CD4-positive, alpha-beta T cell (primary cell): ENCODE measurements around the gene ARFGEF3. TPM values are rescaled to one million over a fixed set of nuclear protein-coding genes. Genes with fewer than 3 reads are reported as not detected.

Experiments used
- ATAC-seq: fragments of 200-7000 bp; cut with Tn5 transposase; one replicate; pipeline ENCODE4 v1.10.0; 2022; ENCODE audit warnings: mild to moderate bottlenecking; ENCODE audit not compliant: poor library complexity
- CTCF ChIA-PET: fragments of 350-600 bp; sonication (Branson Sonifier 250); formaldehyde crosslinking; loops from one replicate; lab custom pipeline; 2021; ENCODE audit warnings: antibody characterized with exemption, inconsistent platforms; lab: Charles Lee
- POLR2A ChIA-PET: fragments of 350-600 bp; sonication (Branson Sonifier 250); formaldehyde crosslinking; loops from one replicate; lab custom pipeline; 2021; ENCODE audit warnings: antibody characterized with exemption, inconsistent platforms; lab: Charles Lee
- DNase-seq, 14 experiments: peaks; one replicate each; pipeline ENCODE4 v3.0.0-alpha.2; 2013 to 2020; ENCODE audit warnings: mixed read lengths in 2 of 14
- H3K27ac ChIP-seq, 2 donors: one replicate each; pipeline versions ENCODE4 v1.5.1 to v1.7.0; 2013; ENCODE audit warnings: low read length in 2 of 2, low read depth in 1 of 2, mild to moderate bottlenecking in 1 of 2
- H3K27me3 ChIP-seq, 2 experiments: 1 replicate in 1 of 2; 2 replicates in 1 of 2; pipeline versions ENCODE4 v1.6.1 to v1.7.0; 2013; ENCODE audit warnings: low read length in 2 of 2, control low read depth in 1 of 2, mild to moderate bottlenecking in 1 of 2, moderate library complexity in 1 of 2; ENCODE audit not compliant: insufficient read depth in 2 of 2, control insufficient read depth in 1 of 2
- H3K36me3 ChIP-seq: one replicate; pipeline ENCODE4 v1.6.1; 2013; ENCODE audit warnings: low read length, control low read depth; ENCODE audit not compliant: insufficient read depth
- H3K4me1 ChIP-seq: one replicate; pipeline ENCODE4 v1.6.1; 2013; ENCODE audit warnings: low read length, control low read depth; ENCODE audit not compliant: insufficient read depth
- H3K4me3 ChIP-seq: one replicate; pipeline ENCODE4 v1.5.1; 2013; ENCODE audit warnings: mild to moderate bottlenecking, low read length, moderate library complexity
- H3K9me3 ChIP-seq, 2 experiments: 1 replicate in 1 of 2; 2 replicates in 1 of 2; pipeline versions ENCODE4 v1.6.1 to v1.7.0; 2013; ENCODE audit warnings: low read length in 2 of 2, mild to moderate bottlenecking in 2 of 2, control low read depth in 1 of 2, moderate library complexity in 1 of 2; ENCODE audit not compliant: control insufficient read depth in 1 of 2, insufficient read depth in 1 of 2
- H3K27ac Mint-ChIP-seq: one replicate; pipeline ENCODE4 v1.8.0; 2020; ENCODE audit warnings: mixed read lengths
- H3K27me3 Mint-ChIP-seq: one replicate; pipeline ENCODE4 v1.8.0; 2021; ENCODE audit warnings: mixed read lengths
- H3K36me3 Mint-ChIP-seq: one replicate; pipeline ENCODE4 v1.8.0; 2021; ENCODE audit warnings: low read depth, mixed read lengths
- H3K4me1 Mint-ChIP-seq: one replicate; pipeline ENCODE4 v1.8.0; 2021; ENCODE audit warnings: low read depth, mixed read lengths
- H3K4me3 Mint-ChIP-seq: one replicate; pipeline ENCODE4 v1.8.0; 2020; ENCODE audit warnings: mild to moderate bottlenecking, mixed read lengths
- H3K9me3 Mint-ChIP-seq: one replicate; pipeline ENCODE4 v1.8.0; 2020; ENCODE audit warnings: mixed read lengths
- intact Hi-C, 2 experiments: fragments of 100-400 bp; cut with DNase I in 1 of 2; cut with micrococcal nuclease in 1 of 2; formaldehyde crosslinking; loops; one replicate each; pipeline versions ENCODE4 v1.15.1 to v1.9.0; 2023 to 2025; cut with DNase I, micrococcal nuclease
- total RNA-seq, 174 experiments: library from RNA in 2 of 174; stranded (reverse) in 2 of 174; gene quantifications; one replicate each; pipeline ENCODE4 v1.2.3 and lab custom pipeline; 2021 to 2026
- TF ChIP-seq, protein P1 (sequence below): fragments of 200-600 bp; IDR thresholded peaks from one replicate; pipeline ENCODE4 v1.8.0; 2022; ENCODE audit warnings: antibody characterized with exemption, mild to moderate bottlenecking

ARFGEF3 gene
- total RNA-seq, 2 experiments from 2014 or later = not detected

DNA sequence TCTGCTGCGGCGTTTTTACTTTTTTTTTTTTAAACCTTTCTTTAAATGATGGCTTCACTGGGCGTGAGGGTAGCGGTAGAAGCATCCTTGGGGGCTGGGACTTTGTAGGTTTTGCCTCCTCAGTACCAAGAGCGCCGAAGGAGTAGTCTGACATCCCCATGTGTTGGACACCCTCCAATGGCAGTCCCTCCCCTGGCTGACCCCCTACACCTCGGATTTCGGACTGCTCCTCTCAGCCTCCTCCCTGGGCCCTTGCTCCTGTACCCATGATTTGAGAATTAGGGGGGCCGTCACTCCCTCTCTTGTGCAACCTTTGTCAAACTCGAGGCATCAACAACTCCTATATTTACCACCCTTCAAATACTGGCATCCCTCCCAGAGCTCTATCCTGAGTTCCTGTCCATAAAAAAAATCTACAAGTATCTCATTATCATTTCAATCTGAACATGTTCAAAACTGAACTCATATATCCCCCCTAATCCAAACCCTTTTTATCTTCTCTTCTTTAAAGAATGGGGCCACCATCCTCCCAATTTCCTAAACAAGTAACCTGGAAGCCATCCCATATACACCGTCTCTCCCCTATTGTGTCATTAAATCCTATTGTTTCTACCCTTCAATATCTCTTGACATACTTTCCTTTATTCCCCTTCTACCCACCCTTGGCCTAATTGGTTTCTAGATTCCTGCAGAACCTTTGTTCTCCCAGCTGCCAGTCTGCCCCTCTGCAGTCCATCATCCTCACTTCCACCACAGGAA is 1.2 kb upstream of the ARFGEF3 start:
- TF ChIP-seq, protein P1, sequence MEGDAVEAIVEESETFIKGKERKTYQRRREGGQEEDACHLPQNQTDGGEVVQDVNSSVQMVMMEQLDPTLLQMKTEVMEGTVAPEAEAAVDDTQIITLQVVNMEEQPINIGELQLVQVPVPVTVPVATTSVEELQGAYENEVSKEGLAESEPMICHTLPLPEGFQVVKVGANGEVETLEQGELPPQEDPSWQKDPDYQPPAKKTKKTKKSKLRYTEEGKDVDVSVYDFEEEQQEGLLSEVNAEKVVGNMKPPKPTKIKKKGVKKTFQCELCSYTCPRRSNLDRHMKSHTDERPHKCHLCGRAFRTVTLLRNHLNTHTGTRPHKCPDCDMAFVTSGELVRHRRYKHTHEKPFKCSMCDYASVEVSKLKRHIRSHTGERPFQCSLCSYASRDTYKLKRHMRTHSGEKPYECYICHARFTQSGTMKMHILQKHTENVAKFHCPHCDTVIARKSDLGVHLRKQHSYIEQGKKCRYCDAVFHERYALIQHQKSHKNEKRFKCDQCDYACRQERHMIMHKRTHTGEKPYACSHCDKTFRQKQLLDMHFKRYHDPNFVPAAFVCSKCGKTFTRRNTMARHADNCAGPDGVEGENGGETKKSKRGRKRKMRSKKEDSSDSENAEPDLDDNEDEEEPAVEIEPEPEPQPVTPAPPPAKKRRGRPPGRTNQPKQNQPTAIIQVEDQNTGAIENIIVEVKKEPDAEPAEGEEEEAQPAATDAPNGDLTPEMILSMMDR = no peak
- Mint-ChIP-seq H3K36me3 (no peaks in the 10 kb centered on the region), H3K4me1 (peaks cover 15% of the 10 kb centered on the region), H3K9me3 (no peaks in the 10 kb centered on the region), H3K27me3 (peaks cover 79% of the 10 kb centered on the region), H3K27ac (no peak overlapping the region), H3K4me3 (peak overlapping the region; percentile 76)
- ATAC-seq (no peak), DNase-seq (no peak)
- intact Hi-C loops = no loop called here
- H3K36me3 ChIP-seq = no peaks in the 10 kb centered on the region
- H3K4me1 ChIP-seq = peaks cover 16% of the 10 kb centered on the region
- H3K9me3 ChIP-seq = peaks cover 0 to 9% of the 10 kb centered on the region in 2 experiments
- ChIA-PET CTCF (no interaction called here), POLR2A (no interaction called here)
- H3K27me3 ChIP-seq = peaks cover 42 to 67% of the 10 kb centered on the region in 2 experiments
- H3K4me3 ChIP-seq = no peak overlapping the region
- no peak overlapping the region for H3K27ac ChIP-seq

DNA sequence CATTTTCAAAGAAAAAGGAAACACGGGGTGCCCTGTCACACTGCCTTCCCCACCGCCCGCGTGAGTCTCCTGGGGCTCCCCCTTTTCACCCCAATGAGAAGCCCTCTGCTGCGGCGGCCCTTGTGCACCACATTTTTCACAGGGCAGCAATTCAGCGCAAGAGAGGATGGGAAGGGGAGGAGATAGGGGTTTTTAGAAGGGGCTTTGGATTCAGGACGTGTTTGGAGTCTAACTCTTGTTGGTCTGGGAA is 726 bp upstream of the ARFGEF3 start:
- H3K9me3 ChIP-seq = peaks cover 0 to 9% of the 10 kb centered on the region in 2 experiments
- peaks cover 16% of the 10 kb centered on the region for H3K4me1 ChIP-seq
- peak in 1 of 14 experiments; percentile 28 for DNase-seq
- no peak for ATAC-seq
- Mint-ChIP-seq H3K27me3 (peaks cover 82% of the 10 kb centered on the region), H3K9me3 (no peaks in the 10 kb centered on the region), H3K4me1 (peaks cover 15% of the 10 kb centered on the region), H3K27ac (no peak overlapping the region), H3K4me3 (peak overlapping the region; percentile 76), H3K36me3 (no peaks in the 10 kb centered on the region)
- no peak overlapping the region for H3K4me3 ChIP-seq
- POLR2A ChIA-PET = no interaction called here
- intact Hi-C loops = no loop called here
- TF ChIP-seq, protein P1 = no peak
- H3K27ac ChIP-seq = no peak overlapping the region
- peaks cover 42 to 67% of the 10 kb centered on the region in 2 experiments for H3K27me3 ChIP-seq
- H3K36me3 ChIP-seq = no peaks in the 10 kb centered on the region
- CTCF ChIA-PET = no interaction called here

DNA sequence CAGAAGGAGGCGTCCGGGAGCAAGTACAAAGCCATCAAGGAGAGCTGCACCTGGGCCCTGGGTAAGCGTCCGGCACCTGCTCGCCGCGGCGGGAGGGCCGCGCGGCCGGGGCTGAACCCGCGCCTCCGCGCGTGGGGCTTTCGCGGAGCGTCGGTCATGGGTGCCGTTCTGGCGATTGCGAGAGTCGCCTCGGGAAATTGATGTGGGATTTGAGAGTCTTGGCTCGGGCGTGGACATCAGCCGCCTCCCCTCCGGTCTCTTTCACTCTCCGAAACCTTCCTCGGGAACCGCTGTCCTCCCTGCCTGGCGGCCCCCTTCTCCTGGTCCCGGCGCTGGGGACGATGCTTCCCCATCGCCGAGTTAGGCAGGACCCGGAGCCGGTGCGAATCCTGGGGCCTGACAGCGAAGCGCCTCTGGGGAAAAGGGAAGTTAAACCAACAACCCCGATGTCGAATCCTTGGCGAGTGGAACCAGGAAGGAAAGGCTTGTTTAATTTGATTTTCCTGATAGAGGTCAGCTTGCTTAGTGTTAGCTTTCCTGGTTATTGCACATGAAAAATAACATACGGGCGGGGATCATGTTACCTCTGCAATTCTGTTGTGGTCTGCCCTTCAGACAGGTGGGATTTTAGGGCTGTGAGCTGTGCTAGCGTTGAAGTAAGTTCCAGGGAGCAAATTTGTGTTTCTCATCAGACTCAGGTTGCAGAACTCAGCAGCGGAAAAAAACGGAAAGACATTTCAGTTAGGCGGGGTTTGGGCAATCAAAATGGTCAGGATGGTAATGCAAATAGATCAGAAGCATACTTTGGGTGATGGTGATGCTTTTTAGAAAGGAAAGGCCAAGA is 594 bp downstream of the ARFGEF3 start:
- POLR2A ChIA-PET = no interaction called here
- H3K36me3 Mint-ChIP-seq = no peaks in the 10 kb centered on the region
- CTCF ChIA-PET = no interaction called here
- no peak for ATAC-seq
- peak in 2 of 14 experiments; percentile 17 to 19 for DNase-seq
- intact Hi-C loops = no loop called here
- peaks cover 15% of the 10 kb centered on the region for H3K4me1 Mint-ChIP-seq
- Histone ChIP-seq H3K4me3 (peak overlapping the region; percentile 30), H3K4me1 (peaks cover 16% of the 10 kb centered on the region), H3K36me3 (no peaks in the 10 kb centered on the region), H3K27ac (no peak overlapping the region), H3K9me3 (peaks cover 0 to 9% of the 10 kb centered on the region in 2 experiments), H3K27me3 (peaks cover 43 to 76% of the 10 kb centered on the region in 2 experiments)
- TF ChIP-seq, protein P1 = no peak
- peaks cover 84% of the 10 kb centered on the region for H3K27me3 Mint-ChIP-seq
- H3K9me3 Mint-ChIP-seq = no peaks in the 10 kb centered on the region
- peak overlapping the region; percentile 58 for H3K4me3 Mint-ChIP-seq
- H3K27ac Mint-ChIP-seq = no peak overlapping the region
